H1 (cell line): ENCODE measurements around the gene BUD13.

Experiments used
- BCL11A ChIP-seq, 2 experiments: IDR thresholded peaks; one replicate each; pipeline ENCODE4 v1.6.1; 2011; ENCODE audit warnings: low read depth in 2 of 2, low read length in 2 of 2, mild to moderate bottlenecking in 2 of 2
- EP300 ChIP-seq, 2 experiments: IDR thresholded peaks; 1 replicate in 1 of 2; 2 replicates in 1 of 2; pipeline ENCODE4 v1.6.1; 2011 to 2012; ENCODE audit warnings: low read depth in 2 of 2, low read length in 2 of 2, mild to moderate bottlenecking in 2 of 2, borderline replicate concordance in 1 of 2, inconsistent platforms in 1 of 2, moderate library complexity in 1 of 2
- HDAC2 ChIP-seq, 2 experiments: fragments of 300-600 bp in 1 of 2; sonication (generic) in 1 of 2; IDR thresholded peaks; 2 replicates each; pipeline ENCODE4 v1.6.1; 2011 to 2012; ENCODE audit warnings: low read depth in 2 of 2, low read length in 2 of 2, mild to moderate bottlenecking in 2 of 2, moderate library complexity in 2 of 2, borderline replicate concordance in 1 of 2, inconsistent platforms in 1 of 2
- POLR2AphosphoS5 ChIP-seq: IDR thresholded peaks from 2 replicates; pipeline ENCODE4 v1.6.1; 2011; ENCODE audit warnings: low read depth, low read length

- no peak for TF ChIP-seq BCL11A (IDR thresholded peaks at IDR 0.05; ENCODE audit: low read depth in 2 of 2, low read length in 2 of 2)
- TF ChIP-seq EP300 (IDR thresholded peaks at IDR 0.05; ENCODE audit: borderline replicate concordance in 1 of 2, low read depth in 2 of 2, low read length in 2 of 2), result no peak
- TF ChIP-seq POLR2AphosphoS5, result no peak
- no peak for TF ChIP-seq HDAC2 (IDR thresholded peaks at IDR 0.05; ENCODE audit: borderline replicate concordance in 1 of 2, low read depth in 2 of 2, low read length in 2 of 2)
Observed at GRCh38 chr11:116791813-116792143, 19.0 kb upstream of the BUD13 start, which contains the start of gene APOA5.
